ENCODE results near the gene CRABP2.

CRABP2 gene

DNA sequence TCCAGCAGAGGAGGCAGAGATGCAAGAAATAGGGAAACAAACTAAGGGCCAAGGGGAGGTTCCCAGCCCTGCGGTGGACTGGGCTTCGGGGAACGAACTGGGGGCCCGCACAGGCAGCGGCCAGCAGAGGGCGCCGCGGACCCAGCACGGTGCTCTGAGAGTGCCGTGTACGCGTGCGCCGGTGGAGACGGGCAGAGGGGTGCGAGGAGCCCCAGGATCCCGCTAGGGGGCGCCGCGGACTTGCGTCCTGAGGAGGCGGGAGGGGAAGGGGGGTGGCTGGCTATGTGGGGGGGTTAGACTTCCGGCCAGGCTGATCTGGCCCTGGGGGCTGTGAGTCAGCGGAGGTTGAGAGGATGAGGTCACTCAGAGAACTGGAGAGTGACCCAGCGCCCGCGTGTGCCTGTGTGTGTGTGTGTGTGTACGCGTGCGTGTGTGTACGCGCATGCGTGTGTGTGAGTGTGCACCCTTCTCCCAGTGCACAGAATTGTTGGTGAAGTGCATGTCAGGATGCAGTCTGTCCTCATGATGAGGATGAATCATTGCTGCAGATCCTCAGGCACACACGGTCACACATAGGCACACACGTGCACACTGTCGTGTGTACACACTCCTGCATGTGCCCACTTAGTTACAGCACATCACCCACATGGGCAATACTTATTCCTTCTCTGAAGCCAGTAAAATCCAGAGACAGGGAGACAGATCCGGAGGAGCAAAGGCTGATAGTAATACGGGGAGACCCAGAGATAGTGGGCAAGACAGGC is 45.2 kb downstream of the CRABP2 start:
- TF ChIP-seq, protein P1, sequence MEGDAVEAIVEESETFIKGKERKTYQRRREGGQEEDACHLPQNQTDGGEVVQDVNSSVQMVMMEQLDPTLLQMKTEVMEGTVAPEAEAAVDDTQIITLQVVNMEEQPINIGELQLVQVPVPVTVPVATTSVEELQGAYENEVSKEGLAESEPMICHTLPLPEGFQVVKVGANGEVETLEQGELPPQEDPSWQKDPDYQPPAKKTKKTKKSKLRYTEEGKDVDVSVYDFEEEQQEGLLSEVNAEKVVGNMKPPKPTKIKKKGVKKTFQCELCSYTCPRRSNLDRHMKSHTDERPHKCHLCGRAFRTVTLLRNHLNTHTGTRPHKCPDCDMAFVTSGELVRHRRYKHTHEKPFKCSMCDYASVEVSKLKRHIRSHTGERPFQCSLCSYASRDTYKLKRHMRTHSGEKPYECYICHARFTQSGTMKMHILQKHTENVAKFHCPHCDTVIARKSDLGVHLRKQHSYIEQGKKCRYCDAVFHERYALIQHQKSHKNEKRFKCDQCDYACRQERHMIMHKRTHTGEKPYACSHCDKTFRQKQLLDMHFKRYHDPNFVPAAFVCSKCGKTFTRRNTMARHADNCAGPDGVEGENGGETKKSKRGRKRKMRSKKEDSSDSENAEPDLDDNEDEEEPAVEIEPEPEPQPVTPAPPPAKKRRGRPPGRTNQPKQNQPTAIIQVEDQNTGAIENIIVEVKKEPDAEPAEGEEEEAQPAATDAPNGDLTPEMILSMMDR (IDR thresholded peaks at IDR 0.05; ENCODE audit: low read depth, low read length, missing control alignments): peak; percentile 99
- H3K4me3 ChIP-seq (replicated peaks; ENCODE audit: low read depth, low read length): peak overlapping the region; percentile 49
- DNase-seq (ENCODE audit: extremely low read depth, low read depth): peak; percentile 92

DNA sequence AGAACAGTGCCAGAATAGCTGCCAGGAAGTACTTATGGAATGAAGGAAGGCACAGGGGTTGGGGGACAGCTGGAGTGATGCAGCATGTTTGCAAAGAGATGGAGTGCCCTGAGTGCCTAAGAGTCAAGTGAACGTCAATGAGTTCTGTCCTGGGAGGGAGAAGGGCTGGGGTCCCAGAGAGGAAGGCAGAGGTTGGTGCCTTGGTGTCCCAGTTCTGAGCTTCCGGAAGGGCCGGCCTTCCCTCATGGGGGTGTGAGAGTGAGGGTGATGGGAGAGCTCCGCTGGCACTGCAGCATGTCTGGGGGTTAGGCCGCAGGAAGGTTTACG is 45.8 kb downstream of the CRABP2 start:
- H3K4me3 ChIP-seq (replicated peaks; ENCODE audit: low read depth, low read length): peak overlapping the region; percentile 10
- TF ChIP-seq, protein P1 (IDR thresholded peaks at IDR 0.05; ENCODE audit: low read depth, low read length, missing control alignments): no peak
- no peak for DNase-seq (ENCODE audit: extremely low read depth, low read depth)

DNA sequence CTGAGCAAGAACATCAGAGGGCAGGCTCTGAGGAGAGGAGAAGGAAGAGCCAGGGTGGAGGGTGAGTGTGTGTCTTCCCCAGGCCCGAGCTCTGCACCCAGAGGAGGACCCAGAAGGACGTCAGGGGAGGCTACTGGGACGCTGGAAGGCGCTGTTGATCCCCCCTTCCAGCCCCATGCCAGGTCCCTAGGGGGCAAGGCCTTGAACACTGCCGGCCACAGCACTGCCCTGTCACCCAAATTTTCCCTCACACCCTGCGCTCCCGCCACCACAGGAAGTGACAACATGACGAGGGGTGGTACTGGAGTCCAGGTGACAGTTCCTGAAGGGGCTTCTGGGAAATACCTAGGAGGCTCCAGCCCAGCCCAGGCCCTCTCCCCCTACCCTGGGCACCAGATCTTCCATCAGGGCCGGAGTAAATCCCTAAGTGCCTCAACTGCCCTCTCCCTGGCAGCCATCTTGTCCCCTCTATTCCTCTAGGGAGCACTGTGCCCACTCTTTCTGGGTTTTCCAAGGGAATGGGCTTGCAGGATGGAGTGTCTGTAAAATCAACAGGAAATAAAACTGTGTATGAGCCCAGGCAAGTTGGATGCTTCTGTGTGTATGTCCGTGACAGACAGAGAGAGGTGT is 46.3 kb downstream of the CRABP2 start:
- no peak for DNase-seq (ENCODE audit: extremely low read depth, low read depth)
- TF ChIP-seq, protein P1 (IDR thresholded peaks at IDR 0.05; ENCODE audit: low read depth, low read length, missing control alignments): no peak
- H3K4me3 ChIP-seq (replicated peaks; ENCODE audit: low read depth, low read length): peak overlapping the region; percentile 10

DNA sequence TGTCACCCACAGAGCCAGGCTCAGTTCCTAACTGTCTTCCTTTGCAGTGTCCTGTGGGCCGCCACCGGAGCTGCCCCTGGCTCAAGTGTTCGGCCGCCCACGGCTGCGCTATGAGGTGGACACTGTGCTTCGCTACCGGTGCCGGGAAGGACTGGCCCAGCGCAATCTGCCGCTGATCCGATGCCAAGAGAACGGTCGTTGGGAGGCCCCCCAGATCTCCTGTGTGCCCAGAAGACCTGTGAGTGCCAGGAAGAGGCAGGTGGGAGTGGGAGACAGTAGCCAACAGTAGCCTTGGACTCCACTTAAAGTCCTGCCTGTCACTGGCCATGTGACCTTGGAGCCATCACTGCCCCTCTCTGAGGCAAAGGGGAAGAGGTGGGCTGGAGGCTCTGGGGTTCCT is 46.9 kb downstream of the CRABP2 start:
- TF ChIP-seq, protein P1 (IDR thresholded peaks at IDR 0.05; ENCODE audit: low read depth, low read length, missing control alignments): no peak
- DNase-seq (ENCODE audit: extremely low read depth, low read depth): no peak
- no peak overlapping the region for H3K4me3 ChIP-seq (replicated peaks; ENCODE audit: low read depth, low read length)

DNA sequence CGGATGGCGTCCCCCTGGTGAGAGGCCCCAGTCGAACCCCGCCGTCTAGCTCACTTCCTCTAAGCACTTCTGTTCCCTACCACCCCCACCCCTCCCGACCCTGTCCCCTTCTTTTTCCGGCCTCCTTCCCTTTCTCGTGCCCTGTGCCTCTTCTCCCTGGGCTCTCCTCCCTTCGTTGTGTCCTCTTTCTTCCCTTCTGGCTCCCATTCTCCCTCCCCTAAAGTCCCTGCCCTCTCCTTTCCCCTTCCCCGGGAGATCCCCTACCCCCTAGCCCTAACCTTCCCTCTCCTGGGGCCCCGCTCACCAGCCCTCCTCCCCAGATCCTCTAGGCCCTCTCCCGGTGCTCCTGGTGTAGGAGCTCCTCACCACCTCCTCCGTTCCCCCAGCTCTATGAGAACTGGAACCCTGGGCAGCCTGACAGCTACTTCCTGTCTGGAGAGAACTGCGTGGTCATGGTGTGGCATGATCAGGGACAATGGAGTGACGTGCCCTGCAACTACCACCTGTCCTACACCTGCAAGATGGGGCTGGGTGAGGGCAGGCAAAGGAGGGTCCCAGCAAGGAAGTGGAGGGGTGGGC is 47.6 kb downstream of the CRABP2 start:
- no peak overlapping the region; the same call in 1 of the 2 replicates for H3K4me3 ChIP-seq (replicated peaks; ENCODE audit: low read depth, low read length)
- no peak for DNase-seq (ENCODE audit: extremely low read depth, low read depth)
- TF ChIP-seq, protein P1 (IDR thresholded peaks at IDR 0.05; ENCODE audit: low read depth, low read length, missing control alignments): no peak

DNA sequence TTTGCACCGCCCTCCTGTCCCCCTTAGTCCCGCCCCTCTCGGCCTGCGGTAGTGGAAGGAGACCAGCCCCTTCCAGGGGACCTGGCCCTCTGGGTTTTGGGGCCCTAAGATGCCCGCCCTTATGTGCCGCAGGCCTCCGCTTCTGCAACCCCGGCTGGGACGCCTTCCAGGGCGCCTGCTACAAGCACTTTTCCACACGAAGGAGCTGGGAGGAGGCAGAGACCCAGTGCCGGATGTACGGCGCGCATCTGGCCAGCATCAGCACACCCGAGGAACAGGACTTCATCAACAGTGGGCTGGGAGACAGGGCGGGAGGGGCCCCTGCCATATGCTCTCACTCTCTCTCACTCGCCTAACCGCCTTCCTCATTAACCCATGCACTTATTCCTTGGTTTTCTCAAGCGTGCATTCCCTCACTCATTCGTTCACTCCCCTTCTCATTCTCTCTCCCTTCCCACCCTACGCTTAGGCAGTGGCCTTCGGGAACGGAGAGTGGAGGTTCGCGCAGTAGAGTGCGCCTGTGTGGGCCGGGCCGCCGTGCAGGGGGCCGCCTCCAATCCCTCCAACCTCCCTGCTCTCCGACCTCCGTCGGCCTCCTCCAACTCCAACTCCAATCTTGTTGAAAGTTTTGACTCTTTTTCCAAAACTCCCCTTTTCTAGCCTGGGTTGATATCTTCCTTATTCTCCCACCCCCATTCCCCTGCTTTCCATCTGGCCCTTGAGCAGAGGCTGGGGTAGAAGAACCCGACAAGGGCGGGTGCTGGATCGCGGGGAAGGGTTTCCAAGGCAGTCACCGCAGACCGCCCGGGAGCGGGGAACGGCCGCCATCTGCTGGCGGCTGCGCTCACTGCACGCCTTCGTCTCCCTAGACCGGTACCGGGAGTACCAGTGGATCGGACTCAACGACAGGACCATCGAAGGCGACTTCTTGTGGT is 48.3 kb downstream of the CRABP2 start:
- no peak for DNase-seq (ENCODE audit: extremely low read depth, low read depth)
- TF ChIP-seq, protein P1 (IDR thresholded peaks at IDR 0.05; ENCODE audit: low read depth, low read length, missing control alignments): peak; percentile 94
- H3K4me3 ChIP-seq (replicated peaks; ENCODE audit: low read depth, low read length): peak overlapping the region; percentile 17
